K562 (cell line): ENCODE results near the gene FUNDC2. TPM values are rescaled to one million over a fixed set of nuclear protein-coding genes. Genes with fewer than 3 reads are reported as not detected.

Experiments
- ATF4 ChIP-seq: fragments of 450-650 bp; formaldehyde crosslinking; IDR thresholded peaks from 2 replicates; pipeline ENCODE4 v1.4.0; 2022; ENCODE audit warnings: mild to moderate bottlenecking, moderate library complexity
- CREM ChIP-seq: IDR thresholded peaks from 2 replicates; pipeline ENCODE4 v1.6.1; 2014; ENCODE audit warnings: antibody characterized with exemption, low read depth
- HIVEP1 ChIP-seq: fragments of 250-450 bp; sonication (Bioruptor Pico); IDR thresholded peaks from 2 replicates; pipeline ENCODE4 v1.4.0; 2020; ENCODE audit warnings: mild to moderate bottlenecking
- KDM1A ChIP-seq, 2 experiments: fragments of 450-650 bp; IDR thresholded peaks; 2 replicates each; pipeline ENCODE4 v1.6.1; 2016; ENCODE audit warnings: mild to moderate bottlenecking in 2 of 2
- MNT ChIP-seq, 2 experiments: fragments of 450-650 bp; conservative IDR thresholded peaks; 2 replicates each; pipeline ENCODE4 v1.6.1; 2017; ENCODE audit warnings: mild to moderate bottlenecking in 2 of 2, moderate library complexity in 2 of 2
- MTA2 ChIP-seq: fragments of 450-650 bp; IDR thresholded peaks from 2 replicates; pipeline ENCODE4 v1.6.1; 2016; ENCODE audit warnings: low read depth
- PCBP2 ChIP-seq: fragments of 200-400 bp; formaldehyde crosslinking; IDR thresholded peaks from 2 replicates; pipeline ENCODE4 v1.6.1; 2018; ENCODE audit warnings: low read length, low read depth, mild to moderate bottlenecking, moderate library complexity; ENCODE audit not compliant: poor library complexity, severe bottlenecking
- SMC3 ChIP-seq: conservative IDR thresholded peaks from 2 replicates; pipeline ENCODE4 v1.6.1; 2011; ENCODE audit warnings: low read depth, low read length, improper control_type of control experiment; ENCODE audit not compliant: insufficient read depth
- SNIP1 ChIP-seq: fragments of 450-650 bp; IDR thresholded peaks from 2 replicates; pipeline ENCODE4 v1.7.1; 2017; ENCODE audit warnings: low read depth, mild to moderate bottlenecking
- TAL1 ChIP-seq: fragments of 450-650 bp; IDR thresholded peaks from 2 replicates; pipeline ENCODE4 v1.6.1; 2016; ENCODE audit warnings: mild to moderate bottlenecking
- TOE1 ChIP-seq, 2 experiments: fragments of 450-650 bp in 1 of 2; sonication (generic) in 1 of 2; formaldehyde crosslinking in 1 of 2; IDR thresholded peaks; 2 replicates each; pipeline versions ENCODE4 v1.7.1 to v1.8.0; 2016 to 2022; ENCODE audit warnings: borderline replicate concordance in 2 of 2, mild to moderate bottlenecking in 2 of 2, antibody characterized with exemption in 1 of 2, inconsistent platforms in 1 of 2, low read depth in 1 of 2, missing genetic modification reagents in 1 of 2, moderate library complexity in 1 of 2
- ZNF592 ChIP-seq: fragments of 450-650 bp; IDR thresholded peaks from 2 replicates; pipeline ENCODE4 v1.6.1; 2017; ENCODE audit warnings: antibody characterized with exemption, mild to moderate bottlenecking
- polyA plus RNA-seq, 8 experiments: library from polyadenylated mRNA; depleted of rRNA in 4 of 8; stranded (reverse) in 5 of 8; unstranded in 3 of 8; fragments of >200 nt; fragmentation: Nextera tagmentation in 2 of 8; fragmentation: Illumina TruSeq in 1 of 8; extraction: Ambion mirVana in 2 of 8; extraction: Trizol in 1 of 8; gene quantifications; 2 replicates each; pipeline versions ENCODE4 v1.2.1 to v1.2.3, GENCODE V29; 2011 to 2014; ENCODE audit warnings: inconsistent platforms in 1 of 8, missing spikeins in 1 of 8
- total RNA-seq, 7 experiments: library from RNA; depleted of rRNA in 6 of 7; stranded (reverse); fragments of >200 nt in 6 of 7; fragmentation: Illumina TruSeq in 2 of 7; extraction: Trizol in 2 of 7; gene quantifications; 2 replicates each; pipeline versions ENCODE4 v1.2.1 to v1.2.3, GENCODE V29; 2011 to 2021; ENCODE audit warnings: low replicate concordance in 1 of 7

FUNDC2 gene
- total and polyA plus RNA-seq, 9 of the 15 experiments (the other 6 are each of a cell fraction or from before 2014, with no cell fraction given) = 50.6 to 235 (median 123) TPM

- TF ChIP-seq SMC3 = no peak
- TF ChIP-seq HIVEP1 (CRISPR knock-in tag) = no peak
- TF ChIP-seq ATF4 (CRISPR knock-in tag) = no peak
- TF ChIP-seq ZNF592 = 0 out of 2 replicates have a peak, but pooled peaks have one; percentile 16
- TF ChIP-seq KDM1A (IDR thresholded peaks at IDR 0.05) = peak in 1 of 2 experiments; percentile 54; a peak in 1 of 4 replicates
- 0 out of 2 replicates have a peak, but pooled peaks have one; percentile 34 for TF ChIP-seq MTA2
- TF ChIP-seq CREM = no peak
- peak; percentile 52 for TF ChIP-seq TAL1
- no peak for TF ChIP-seq MNT (conservative IDR thresholded peaks at IDR 0.05)
- no peak for TF ChIP-seq SNIP1
- no peak for TF ChIP-seq PCBP2
- peak; percentile 21; the same call in 1 of the 2 replicates for TF ChIP-seq TOE1 (IDR thresholded peaks at IDR 0.05; ENCODE audit: borderline replicate concordance)
- TF ChIP-seq TOE1 (CRISPR knock-in tag; IDR thresholded peaks at IDR 0.05; ENCODE audit: borderline replicate concordance, low read depth) = no peak
Measured at GRCh38 chrX:155022585-155022984, 4.1 kb upstream of the FUNDC2 start, which contains the start of gene F8 (continued).
